EL (cell line): ENCODE measurements around the gene NDUFB8.
"Not testable (repeated sequence)": the region's sequence is repeated elsewhere in the genome, so short reads cannot be mapped to it uniquely, and the experiment has no call there.

Experiments
- DNase-seq: peaks from one replicate; pipeline ENCODE4 v3.0.0-alpha.2; 2016

The NDUFB8 gene

GRCh38 chr10:100529475-100530298 lies at the start of gene NDUFB8:
Gene NDUFB8 (minus strand): TSS chr10:100529871. CDS start chr10:100529851, 20 bp downstream.
- peak; percentile 89 for DNase-seq

GRCh38 chr10:100576282-100576635 lies 46.6 kb upstream of the NDUFB8 start:
- DNase-seq: no peak

- no peak for DNase-seq
These were observed 46.1 kb upstream of the NDUFB8 start for GRCh38 chr10:100575585-100576281.

GRCh38 chr10:100575146-100575545 lies 45.5 kb upstream of the NDUFB8 start:
- DNase-seq: not testable (repeated sequence)

GRCh38 chr10:100571084-100571856 lies 41.6 kb upstream of the NDUFB8 start:
- no peak for DNase-seq

GRCh38 chr10:100570506-100570905 lies 40.8 kb upstream of the NDUFB8 start:
- no peak for DNase-seq

GRCh38 chr10:100569687-100570481 lies 40.2 kb upstream of the NDUFB8 start:
- no peak for DNase-seq

GRCh38 chr10:100568912-100569311 lies 39.2 kb upstream of the NDUFB8 start:
- DNase-seq: no peak

- no peak for DNase-seq
These were observed 38.2 kb upstream of the NDUFB8 start for GRCh38 chr10:100567826-100568225.

- DNase-seq: no peak
These were observed 37.6 kb upstream of the NDUFB8 start for GRCh38 chr10:100567249-100567648.

GRCh38 chr10:100566561-100566960 lies 36.9 kb upstream of the NDUFB8 start:
- DNase-seq: no peak

- no peak for DNase-seq
These were observed 35.7 kb upstream of the NDUFB8 start for GRCh38 chr10:100565206-100565985.

- DNase-seq: peak; percentile 63
These were observed 32.5 kb upstream of the NDUFB8 start for GRCh38 chr10:100562008-100562672.

GRCh38 chr10:100561005-100561404 lies 31.3 kb upstream of the NDUFB8 start:
- no peak for DNase-seq

- no peak for DNase-seq
These were observed 30.6 kb upstream of the NDUFB8 start for GRCh38 chr10:100560248-100560647.

GRCh38 chr10:100554902-100555301 lies 25.2 kb upstream of the NDUFB8 start:
- no peak for DNase-seq

- no peak for DNase-seq
These were observed 24.3 kb upstream of the NDUFB8 start for GRCh38 chr10:100553929-100554328.

- DNase-seq: no peak
These were observed 22.1 kb upstream of the NDUFB8 start for GRCh38 chr10:100551738-100552137.

- DNase-seq: no peak
These were observed 21.5 kb upstream of the NDUFB8 start for GRCh38 chr10:100551196-100551595.

- no peak for DNase-seq
These were observed 15.3 kb upstream of the NDUFB8 start for GRCh38 chr10:100544950-100545349.

- no peak for DNase-seq
These were observed 7.8 kb upstream of the NDUFB8 start for GRCh38 chr10:100537475-100537874.
